NCI-H128 (cell line): ENCODE data around the gene ZNF75A.
"Not testable (repeated sequence)": the region's sequence is repeated elsewhere in the genome, so short reads cannot be mapped to it uniquely, and the experiment has no call there.

ENCODE experiments used
- DNase-seq: peaks from one replicate; lab custom pipeline; 2025; ENCODE audit not compliant: unreplicated experiment; lab: John Stamatoyannopoulos, UW

The ZNF75A gene

DNA sequence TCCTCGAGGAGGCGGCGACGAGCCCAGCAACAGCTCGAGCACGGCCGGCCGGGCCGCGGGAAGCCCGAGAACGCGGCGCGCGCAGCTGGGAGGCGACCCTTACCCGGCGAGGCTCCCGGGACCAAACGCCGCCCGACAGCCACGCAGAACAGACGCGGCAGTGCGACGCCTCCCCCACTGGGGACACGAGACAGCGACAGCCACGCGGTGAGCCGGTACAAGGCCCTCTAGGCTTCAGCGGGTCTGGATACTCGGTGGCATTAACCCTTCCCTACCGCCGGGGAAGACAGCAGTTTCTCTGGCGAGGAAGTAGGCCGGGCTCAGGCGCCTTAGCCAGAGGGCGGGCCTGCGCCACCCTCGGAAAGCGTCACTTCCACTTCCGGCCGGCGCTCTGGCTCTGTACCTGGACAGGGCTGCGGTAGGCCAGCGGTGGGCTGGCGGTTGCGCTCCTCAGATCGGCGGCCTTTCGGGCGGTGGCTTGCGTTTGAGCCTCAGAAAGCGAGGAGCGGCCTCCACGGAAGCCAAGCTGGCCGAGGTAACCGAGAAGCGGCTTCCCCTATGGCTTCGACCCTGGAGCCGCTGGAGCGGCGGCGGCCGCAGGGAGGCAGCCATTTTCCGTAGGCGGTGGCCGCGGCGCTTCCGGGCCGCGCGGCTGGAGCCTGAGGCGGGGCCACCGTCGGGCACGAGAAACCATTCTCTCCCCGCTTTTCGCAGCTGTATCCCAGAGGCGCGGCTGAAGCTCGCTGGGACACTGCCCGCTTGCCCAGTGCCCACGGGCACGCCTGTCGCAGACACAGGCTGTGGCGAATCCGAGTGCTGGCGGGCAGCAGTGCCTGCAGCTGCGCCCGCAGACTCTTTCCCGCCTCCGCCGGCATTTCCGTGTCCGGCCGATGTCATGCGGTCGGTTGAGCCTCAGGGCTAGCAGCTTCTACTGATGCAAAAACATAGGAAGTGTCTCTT, at the start of gene ZNF75A, which contains the start of gene TIGD7:
Gene ZNF75A (plus strand): TSS at position 389 of the 960 bp plus-strand sequence. CDS start 2,932 bp downstream, outside the sequence.
Gene TIGD7 (minus strand): TSS at position 322 of the 960 bp plus-strand sequence. CDS start 4,816 bp downstream, outside the sequence.
- peak; percentile 50 for DNase-seq

DNA sequence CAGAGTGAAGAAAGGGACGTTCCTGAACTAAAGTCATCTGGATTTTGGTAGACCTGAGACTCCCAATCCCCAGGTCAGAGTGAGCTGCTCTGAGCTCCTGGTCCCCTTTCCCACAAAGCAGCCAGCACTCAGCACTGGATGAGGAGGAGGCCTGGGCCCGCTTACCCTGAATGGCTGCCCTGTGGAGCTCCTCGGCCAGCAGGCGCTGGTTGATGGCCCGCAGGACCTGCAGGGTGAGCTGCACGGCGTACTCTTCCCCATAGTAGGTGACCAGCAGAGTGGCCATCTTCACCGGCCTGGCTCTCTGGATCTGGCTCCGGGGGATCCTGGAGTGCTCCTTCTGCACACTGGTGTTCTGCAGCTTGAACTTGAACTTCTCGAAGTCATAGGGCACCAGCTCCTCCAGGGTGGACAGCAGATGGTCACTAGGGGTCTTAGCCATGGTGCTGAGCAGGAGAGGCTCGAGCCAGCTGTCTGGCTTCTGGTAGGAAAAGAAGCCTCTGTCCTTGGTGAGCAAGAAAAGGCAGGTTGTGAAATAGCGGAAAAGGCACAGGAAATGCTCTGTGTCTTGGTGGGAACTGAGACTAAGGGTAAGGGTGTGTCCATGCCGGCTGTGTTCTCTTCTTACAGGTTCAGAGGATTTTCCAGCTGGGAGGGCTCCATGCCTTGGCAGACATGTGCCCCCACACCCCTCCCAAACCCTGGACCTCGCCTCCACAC, 49.0 kb upstream of the ZNF75A start, which contains the start of gene MEFV:
Gene MEFV (minus strand): TSS at position 488 of the 720 bp plus-strand sequence. CDS start 46 bp downstream, at position 442.
- DNase-seq, result no peak

DNA sequence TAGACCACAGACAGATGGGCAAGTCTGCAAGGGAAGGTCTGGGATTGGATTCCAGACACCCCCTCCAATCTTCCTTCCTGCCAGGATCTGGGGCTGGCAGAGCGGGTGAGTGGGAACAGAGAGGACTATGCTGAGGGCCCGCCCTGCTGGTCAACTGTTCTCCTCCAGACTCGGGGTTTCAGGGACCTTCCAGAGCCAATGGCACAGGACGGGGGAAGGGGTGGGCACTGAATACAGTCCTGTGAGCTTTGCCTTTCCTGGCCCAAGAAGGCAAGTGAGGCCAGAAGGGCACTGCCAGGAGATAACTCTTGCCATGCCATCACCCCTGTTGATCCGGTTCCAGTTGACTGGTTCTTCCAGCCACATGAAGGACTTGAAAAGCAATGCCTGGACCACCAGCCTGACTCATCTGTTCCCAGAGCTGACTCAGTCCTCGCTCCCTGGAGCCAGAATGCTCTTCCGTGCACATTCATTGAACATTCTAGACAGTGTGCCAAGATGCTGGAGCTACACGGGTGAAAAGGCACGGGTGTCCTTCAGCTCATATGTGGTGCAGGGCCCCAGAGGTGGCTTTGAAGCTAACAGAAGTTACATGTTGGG, 48.3 kb upstream of the ZNF75A start:
- DNase-seq, result no peak

DNA sequence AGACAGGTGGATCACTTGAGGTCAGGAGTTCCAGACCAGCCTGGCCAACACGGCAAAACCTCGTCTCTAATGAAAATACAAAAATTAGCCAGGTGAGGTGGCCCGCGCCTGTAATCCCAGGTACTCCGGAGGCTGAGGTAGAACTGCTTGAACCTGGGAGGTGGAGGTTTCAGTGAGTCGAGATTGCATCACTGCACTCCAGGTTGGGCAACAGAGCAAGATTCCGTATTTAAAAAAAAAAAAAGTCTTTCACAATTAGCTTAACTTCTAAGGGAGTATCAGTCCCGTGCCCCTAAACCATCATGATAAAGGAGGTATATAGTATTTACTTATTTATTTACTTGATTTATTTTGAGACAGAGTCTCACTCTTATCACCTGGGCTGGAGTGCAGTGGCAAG, 45.5 kb upstream of the ZNF75A start:
- no peak for DNase-seq

DNA sequence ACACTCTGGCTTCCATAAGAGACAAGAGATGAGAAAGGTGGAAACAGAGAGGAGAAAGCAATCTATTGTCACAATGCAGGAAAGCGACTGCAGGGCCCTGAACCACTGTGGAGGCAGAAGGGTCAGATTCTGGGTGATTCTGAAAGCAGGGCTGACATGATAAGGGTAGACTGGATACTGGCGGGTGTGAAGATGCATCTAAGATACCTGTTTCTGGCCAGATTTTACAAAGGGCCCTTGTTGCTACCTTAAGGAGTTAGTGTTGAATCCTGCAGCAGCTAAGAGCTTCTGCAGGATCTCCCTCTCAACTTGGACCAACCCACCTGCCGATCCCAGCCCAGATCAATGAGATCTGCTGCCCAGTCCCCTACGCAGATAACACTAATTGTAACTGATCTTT, 42.8 kb upstream of the ZNF75A start:
- no peak for DNase-seq

DNA sequence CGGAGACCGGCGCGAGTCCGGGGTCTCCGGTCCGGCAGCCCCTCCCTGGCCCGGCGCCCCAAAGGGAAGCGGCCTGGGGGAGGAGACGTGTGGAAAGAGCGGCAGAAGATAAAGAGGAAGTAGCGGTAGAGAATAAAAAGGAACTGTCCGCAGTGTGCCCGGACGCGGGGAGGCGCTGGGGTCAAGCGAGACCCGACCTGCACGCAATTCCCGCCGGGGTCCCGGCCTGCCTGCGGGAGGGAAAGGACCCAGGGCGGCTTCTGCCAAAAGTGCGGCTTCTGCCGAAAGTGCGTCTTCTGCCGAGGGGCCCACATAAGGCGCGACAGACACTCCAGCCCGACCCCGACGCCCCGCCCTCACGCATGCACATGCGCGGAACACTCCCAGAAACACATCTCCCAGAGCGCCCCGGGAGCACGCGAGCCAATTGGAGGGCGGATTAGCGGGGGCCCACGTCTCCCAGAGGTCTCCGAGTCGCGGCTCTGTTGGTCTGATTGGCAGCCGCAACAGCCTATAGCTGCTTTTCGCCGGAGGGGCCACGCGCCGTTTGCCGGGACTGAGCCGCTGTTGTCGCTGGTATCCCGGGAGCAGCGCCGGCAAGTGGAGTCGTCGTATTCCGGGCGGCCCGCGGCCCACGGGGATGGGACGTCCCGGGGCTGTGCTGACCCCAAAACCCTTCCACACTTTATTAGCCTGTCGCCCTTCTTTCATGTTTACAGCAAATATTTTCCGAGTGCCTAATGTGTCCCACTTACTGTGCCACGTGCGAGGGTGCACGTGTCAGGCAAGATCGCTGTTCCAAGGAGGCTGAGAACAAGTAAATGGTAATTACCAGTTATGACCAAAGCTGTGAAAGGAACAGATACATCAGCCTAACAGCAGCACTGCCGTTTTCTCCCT, 40.9 kb upstream of the ZNF75A start:
- DNase-seq, result peak; percentile 86

DNA sequence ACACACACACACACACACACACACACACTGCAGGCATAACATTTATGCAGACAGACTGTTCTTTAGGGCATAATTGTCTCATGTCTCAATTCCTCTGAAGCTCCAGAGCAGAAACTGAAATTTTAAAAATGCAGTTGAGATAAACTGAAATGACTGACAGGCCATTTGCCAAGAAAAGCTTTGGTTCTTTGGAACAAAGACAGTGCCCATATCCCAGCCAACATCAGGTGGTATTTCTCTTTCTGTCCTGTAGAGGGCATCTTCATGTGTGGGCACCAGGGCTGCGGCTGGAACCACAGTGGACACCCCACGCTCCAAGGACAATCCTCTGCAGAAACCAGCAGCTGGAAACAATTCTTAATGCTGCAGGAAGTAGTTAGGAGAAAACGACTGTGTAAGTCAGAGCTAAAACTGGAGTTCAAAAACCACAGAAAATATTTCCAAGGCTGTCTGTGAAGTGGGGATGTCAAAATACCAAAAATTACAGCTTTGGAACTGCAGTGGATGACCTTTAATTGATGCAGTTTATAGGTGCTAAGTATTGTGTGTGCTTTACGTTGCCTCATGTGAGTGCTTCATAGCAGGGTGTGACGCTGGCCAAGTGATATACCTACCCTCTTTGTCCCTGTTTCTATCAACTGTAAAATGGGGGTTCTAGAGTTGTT, 38.3 kb upstream of the ZNF75A start:
- DNase-seq, result no peak

DNA sequence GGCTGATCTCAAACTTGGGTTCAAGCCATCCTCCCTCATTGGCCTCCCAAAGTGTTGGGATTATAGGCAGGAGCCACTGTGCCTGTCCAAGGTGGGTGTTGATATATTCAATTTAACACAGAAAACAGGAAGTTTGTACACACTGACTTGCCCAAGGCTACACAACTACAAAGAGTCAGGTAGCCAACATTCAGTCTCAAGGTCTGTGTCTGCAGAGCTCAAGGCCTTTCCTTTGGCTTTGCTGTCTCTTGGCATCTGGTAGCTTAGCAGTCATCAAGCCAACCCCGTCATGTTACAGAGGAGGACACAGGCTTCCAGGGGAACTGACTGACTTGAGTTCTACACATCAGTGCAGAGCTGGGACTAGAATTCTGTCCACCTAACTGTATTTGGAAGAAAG, 37.0 kb upstream of the ZNF75A start:
- DNase-seq, result no peak

DNA sequence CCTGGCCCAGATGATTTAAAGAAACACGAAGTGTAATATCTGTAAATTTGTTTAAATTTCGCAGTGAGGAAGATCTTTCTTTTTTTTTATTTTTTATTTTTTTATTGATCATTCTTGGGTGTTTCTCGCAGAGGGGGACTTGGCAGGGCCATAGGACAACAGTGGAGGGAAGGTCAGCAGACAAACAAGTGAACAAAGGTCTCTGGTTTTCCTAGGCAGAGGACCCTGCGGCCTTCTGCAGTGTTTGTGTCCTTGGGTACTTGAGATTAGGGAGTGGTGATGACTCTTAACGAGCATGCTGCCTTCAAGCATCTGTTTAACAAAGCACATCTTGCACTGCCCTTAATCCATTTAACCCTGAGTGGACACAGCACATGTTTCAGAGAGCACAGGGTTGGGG, 34.6 kb upstream of the ZNF75A start:
- not testable (repeated sequence) for DNase-seq

DNA sequence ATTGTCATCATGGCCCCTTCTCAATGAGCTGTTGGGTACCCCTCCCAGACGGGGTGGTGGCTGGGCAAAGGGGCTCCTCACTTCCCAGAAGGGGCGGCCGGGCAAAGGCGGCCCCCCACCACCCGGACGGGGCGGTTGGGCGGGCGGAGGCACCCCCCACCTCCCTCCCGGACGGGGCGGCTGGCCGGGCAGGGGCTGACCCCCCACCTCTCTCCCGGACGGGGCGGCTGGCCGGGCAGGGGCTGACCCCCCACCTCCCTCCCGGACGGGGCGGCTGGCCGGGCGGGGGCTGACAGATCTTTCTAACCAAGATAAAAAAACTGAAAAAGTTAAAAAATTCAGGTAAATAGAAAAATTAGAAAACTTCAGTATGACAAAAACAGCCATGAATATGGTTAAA, 34.0 kb upstream of the ZNF75A start:
- not testable (repeated sequence) for DNase-seq

DNA sequence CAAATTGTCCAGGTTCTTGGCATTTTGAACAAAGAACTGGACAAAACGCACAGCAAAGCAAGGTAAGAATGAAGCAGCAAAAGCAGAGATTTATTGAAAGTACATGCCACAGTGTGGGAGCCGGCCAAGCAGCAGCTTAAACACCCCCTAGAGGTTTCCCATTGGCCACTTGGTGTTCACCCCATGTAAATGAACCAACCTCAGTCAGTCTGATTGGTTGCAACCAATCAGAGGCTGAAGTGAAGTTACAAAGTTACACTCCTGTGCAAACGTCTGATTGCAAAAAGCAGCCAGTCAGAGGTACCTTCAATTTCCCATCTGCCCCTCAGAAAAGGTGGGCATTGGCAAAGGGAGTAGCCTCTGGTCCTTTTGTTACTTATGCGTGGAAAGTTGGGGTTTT, 30.8 kb upstream of the ZNF75A start:
- no peak for DNase-seq

DNA sequence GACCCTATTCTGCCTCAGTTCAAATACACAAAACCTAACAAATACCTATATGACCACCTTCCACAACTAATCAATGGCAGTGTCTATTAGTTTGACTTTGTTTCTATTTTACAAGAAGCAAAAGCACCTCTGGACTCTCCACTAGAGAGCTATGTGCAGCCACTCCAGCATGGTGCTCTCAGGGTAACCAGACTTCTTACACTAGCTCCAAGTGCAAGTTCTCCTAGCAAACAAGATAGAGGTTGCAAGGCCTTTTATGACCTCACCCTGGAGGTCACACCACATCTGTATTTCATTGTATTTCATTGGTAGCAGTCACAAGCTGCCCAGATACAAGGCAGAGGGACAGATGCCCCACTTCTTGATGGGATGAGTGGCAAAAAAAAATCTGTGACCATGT, 30.4 kb upstream of the ZNF75A start:
- DNase-seq, result no peak

DNA sequence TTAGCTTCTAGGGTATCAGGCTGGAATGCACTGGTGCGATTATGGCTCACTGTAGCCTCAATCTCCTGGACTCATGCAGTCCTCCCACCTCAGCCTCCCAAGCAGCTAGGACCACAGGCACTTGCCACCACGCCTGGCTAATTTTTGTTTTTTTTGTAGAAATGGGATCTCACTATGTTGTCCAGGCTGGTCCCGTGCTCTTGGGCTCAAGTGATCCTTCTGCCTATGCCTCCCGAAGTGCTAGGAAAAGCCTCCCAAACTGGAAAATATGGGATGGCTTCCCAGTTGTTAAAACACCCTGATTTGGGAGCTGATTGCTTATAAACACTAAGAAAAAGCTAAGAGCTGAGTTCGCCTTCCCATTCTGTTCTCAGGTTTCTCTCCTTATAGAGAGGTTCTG, 28.6 kb upstream of the ZNF75A start:
- DNase-seq, result no peak

DNA sequence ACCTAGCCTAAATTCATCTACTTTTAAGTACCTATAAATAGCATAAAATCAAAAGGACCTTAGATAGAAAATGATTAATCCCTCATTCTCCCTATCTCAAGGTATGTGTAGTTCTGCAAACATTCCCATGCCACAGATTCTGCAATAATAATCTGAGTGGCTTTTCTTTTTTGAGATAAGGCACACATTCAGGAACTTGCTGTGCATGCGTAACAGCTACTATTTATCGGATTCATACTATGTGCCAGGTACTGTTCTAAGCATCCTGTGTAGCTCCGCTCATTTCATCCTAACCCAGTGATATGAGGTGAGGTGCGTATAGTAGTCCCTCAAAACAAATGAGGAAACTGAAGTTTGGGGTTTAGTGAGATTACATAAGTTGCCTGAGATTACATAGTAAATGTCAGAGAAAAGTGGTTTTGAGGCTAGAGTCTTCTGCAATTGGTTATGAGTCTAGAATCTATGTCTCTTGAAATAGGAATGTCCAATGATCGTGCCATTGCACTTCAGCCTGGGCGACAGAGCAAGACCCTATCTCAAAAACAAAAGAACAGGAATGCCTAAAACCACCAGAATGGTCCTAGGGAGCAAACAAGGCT, 24.0 kb upstream of the ZNF75A start:
- no peak for DNase-seq

DNA sequence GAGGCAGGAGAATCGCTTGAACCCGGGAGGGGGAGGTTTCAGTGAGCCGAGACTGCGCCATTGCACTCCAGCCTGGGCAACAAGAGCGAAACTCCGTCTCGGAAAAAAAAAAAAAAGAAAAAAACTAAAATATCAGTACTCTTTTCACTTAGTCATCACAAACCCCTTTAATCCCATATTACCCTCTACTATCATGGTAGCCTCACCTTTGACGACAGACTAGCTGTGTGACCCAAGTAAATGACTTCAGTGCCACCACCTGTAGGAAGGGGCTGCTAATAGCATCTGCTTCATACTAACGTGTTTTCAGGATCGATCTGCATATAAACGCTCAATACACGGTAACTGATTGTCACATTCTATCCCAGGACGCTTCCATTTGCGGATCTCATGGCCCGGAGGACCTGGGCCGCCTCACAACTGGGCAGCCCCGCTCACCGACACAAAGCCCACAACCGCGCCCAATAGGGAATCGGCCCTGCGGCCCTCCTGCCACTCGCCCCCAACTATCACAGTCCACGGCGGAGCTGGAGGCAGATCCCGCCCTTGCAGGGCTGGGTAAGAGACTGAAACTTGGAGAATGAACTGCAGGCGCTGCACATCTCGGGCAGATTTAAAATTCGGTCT, 23.1 kb upstream of the ZNF75A start:
- peak; percentile 45 for DNase-seq

DNA sequence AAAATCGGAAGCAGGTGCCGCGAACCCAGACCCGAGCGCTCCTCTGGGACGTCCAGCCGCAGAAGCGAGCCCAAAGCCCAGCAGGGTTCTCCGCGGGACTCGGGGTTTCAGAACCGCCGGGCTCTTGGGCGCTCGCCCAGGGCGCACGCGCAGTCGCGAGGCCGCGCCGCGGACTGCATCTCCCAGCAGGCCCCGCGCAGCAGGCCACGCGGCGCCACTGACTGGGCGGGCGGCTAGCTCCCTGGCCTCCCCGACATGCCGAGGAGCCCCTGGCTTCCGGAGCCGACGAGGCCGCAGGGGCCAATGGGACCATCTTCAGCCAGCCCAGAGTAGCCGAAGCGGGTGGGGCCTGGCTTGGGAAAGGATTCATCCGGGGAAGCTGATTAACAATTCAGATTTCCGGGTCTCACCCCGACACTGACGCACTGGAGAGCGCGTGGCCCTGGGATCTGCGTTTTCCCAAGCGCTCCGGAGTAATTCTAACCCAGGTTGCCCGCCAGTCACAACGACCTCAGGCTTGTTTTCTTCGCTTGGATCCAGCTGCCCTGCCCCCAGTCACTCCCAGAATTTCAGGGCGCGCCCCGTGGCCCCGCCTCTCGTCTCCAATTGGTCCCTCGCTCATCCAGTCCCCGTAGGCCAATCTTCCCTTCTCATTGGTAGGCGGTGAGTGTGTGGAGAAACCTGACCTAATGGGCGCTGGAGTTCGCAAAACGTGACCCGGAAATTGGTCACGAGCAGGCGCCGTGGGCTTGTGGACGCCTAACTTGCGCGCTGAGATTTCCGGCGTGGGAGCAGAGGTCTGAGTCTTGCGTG, 22.4 kb upstream of the ZNF75A start, which contains the start of gene ZNF263:
Gene ZNF263 (plus strand): TSS at position 762 of the 813 bp plus-strand sequence. CDS start 328 bp downstream, outside the sequence.
- peak; percentile 81 for DNase-seq

DNA sequence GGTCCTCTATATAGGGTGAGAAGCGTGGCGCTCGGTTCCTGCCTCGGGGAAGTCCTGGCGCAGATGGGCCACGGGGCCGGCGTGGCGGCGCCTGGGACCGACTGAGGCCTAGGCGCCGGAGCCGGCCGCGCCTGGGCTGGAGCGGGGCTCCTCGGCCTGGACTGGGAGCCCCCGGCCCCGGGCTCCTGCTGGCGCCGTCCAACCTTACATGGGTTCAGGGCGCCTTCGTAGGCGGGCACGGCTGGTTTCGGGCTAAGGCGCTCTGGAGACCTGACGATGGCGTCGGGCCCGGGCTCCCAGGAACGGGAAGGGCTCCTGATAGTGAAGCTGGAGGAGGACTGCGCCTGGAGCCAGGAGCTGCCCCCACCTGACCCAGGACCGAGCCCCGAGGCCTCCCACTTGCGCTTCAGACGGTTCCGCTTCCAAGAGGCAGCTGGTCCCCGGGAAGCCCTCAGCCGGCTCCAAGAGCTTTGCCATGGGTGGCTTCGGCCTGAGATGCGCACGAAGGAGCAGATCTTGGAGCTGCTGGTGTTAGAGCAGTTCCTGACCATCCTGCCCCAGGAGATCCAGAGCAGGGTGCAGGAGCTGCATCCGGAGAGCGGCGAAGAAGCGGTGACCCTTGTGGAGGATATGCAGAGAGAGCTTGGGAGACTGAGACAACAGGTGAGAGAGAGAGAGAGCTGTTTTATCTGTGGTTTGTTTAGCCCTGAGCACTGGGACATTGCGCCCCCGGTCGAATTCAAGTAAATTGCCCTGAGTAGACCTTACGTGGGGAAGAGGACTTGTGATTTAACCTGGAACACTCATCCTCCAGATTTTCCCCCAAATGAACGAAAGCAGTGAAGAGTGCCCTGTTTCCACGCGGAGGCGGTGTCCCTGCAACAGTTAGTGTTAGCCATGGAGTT, 21.5 kb upstream of the ZNF75A start:
- DNase-seq, result no peak
